Brain microvascular endothelial cell (primary cell): ENCODE results near the gene PFKL.

Experiments
- DNase-seq: peaks from one replicate; pipeline ENCODE4 v3.0.0-alpha.2; 2020
- H3K27ac ChIP-seq: fragments of 250-450 bp; sonication (Bioruptor Pico); 2 replicates; pipeline ENCODE4 v1.5.1; 2020; ENCODE audit warnings: mild to moderate bottlenecking, moderate library complexity
- H3K27me3 ChIP-seq: fragments of 250-450 bp; sonication (Bioruptor Pico); replicated peaks from 2 replicates; pipeline ENCODE4 v1.5.1; 2020; ENCODE audit warnings: mild to moderate bottlenecking
- H3K36me3 ChIP-seq: fragments of 250-450 bp; sonication (Bioruptor Pico); replicated peaks from 2 replicates; pipeline ENCODE4 v1.5.1; 2020; ENCODE audit warnings: mild to moderate bottlenecking
- H3K4me3 ChIP-seq: 2 replicates; pipeline ENCODE4 v1.5.1; 2011; ENCODE audit warnings: low read depth, mild to moderate bottlenecking, control low read depth, low read length, moderate library complexity
- in situ Hi-C: cut with HindIII; loops from 2 replicates; pipeline ENCODE4 v1.10.0; 2017; ENCODE audit warnings: low sequenced_read_pairs, low pct_ligation_motif_present
- TF ChIP-seq, protein P1 (sequence below): IDR thresholded peaks from 2 replicates; pipeline ENCODE4 v1.5.1; 2011; ENCODE audit warnings: low read depth, mild to moderate bottlenecking, moderate library complexity, low read length, control low read depth, inconsistent platforms; ENCODE audit errors: missing control alignments

PFKL gene

DNA sequence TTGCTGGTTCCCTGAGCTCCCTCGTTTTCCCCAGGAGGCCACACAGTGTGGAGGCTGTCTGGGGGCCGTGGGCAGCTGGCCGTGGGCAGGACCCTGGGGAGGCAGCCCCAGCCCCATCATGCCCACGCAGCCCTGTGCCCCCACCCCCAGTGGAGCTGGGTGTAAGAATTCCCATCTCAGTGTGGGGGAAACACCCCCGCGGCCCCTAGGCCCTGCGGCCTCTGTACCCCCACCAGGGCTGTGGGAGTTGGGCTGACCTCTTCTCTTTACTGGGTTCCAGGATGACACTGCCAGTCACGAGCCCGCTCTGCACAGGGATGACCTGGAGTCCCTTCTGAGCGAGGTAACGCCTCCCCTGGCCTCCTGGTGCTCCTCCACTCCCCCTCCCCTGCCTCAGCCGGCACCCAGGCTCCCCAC lies 3.7 kb upstream of the PFKL start:
- TF ChIP-seq, protein P1, sequence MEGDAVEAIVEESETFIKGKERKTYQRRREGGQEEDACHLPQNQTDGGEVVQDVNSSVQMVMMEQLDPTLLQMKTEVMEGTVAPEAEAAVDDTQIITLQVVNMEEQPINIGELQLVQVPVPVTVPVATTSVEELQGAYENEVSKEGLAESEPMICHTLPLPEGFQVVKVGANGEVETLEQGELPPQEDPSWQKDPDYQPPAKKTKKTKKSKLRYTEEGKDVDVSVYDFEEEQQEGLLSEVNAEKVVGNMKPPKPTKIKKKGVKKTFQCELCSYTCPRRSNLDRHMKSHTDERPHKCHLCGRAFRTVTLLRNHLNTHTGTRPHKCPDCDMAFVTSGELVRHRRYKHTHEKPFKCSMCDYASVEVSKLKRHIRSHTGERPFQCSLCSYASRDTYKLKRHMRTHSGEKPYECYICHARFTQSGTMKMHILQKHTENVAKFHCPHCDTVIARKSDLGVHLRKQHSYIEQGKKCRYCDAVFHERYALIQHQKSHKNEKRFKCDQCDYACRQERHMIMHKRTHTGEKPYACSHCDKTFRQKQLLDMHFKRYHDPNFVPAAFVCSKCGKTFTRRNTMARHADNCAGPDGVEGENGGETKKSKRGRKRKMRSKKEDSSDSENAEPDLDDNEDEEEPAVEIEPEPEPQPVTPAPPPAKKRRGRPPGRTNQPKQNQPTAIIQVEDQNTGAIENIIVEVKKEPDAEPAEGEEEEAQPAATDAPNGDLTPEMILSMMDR = no peak
- in situ Hi-C loops = no loop called here
- no peak for DNase-seq
- no peaks in the 10 kb centered on the region for H3K36me3 ChIP-seq
- H3K27ac ChIP-seq = no peak overlapping the region
- H3K27me3 ChIP-seq = no peaks in the 10 kb centered on the region
- H3K4me3 ChIP-seq = no peak overlapping the region

DNA sequence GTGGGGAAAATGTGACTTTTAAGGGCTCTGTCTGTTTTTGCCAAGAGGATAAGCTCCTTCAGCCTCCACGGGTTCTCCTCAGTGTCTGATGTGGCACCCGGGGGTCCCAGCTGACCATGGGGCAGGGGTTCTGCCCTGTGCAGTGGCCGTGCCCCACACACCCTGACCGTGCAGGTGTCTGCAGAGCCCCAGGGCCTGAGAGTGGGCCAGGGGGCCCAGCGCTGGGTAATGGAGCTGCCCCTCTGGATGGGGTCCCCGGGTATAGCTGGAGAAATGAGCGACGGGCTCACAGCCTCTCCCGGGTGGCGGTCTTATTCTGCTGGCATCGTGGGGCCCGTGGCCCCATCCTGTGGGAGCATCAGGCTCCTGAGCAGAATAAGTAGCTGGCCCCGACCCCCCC lies 2.9 kb upstream of the PFKL start:
- Histone ChIP-seq H3K4me3 (no peak overlapping the region), H3K27ac (no peak overlapping the region), H3K36me3 (no peaks in the 10 kb centered on the region), H3K27me3 (no peaks in the 10 kb centered on the region)
- in situ Hi-C loops = no loop called here
- TF ChIP-seq, protein P1 = no peak
- DNase-seq = no peak

DNA sequence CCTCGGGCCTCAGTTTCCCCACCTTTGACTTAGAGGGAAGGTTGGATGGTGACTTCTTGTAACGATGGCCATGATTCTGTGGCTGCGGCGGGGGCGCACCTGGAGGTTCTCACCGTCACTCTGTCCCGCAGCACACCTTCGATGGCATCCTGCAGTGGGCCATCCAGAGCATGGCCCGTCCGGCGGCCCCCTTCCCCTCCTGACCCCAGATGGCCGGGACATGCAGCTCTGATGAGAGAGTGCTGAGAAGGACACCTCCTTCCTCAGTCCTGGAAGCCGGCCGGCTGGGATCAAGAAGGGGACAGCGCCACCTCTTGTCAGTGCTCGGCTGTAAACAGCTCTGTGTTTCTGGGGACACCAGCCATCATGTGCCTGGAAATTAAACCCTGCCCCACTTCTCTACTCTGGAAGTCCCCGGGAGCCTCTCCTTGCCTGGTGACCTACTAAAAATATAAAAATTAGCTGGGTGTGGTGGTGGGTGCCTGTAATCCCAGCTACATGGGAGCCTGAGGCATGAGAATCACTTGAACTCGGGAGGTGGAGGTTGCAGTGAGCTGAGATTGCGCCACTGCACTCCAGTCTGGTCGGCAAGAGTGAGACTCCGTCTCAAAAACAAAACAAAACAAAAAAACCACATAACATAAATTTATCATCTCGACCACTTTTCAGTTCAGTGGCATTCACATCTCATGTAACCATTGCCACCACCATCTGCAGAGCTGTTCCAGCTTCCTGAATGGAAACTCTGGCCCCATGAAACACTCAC lies 2.1 kb upstream of the PFKL start:
- Histone ChIP-seq H3K36me3 (no peaks in the 10 kb centered on the region), H3K4me3 (no peak overlapping the region), H3K27me3 (no peaks in the 10 kb centered on the region), H3K27ac (no peak overlapping the region)
- in situ Hi-C loops = no loop called here
- TF ChIP-seq, protein P1 = peak; percentile 92
- peak; percentile 70 for DNase-seq

DNA sequence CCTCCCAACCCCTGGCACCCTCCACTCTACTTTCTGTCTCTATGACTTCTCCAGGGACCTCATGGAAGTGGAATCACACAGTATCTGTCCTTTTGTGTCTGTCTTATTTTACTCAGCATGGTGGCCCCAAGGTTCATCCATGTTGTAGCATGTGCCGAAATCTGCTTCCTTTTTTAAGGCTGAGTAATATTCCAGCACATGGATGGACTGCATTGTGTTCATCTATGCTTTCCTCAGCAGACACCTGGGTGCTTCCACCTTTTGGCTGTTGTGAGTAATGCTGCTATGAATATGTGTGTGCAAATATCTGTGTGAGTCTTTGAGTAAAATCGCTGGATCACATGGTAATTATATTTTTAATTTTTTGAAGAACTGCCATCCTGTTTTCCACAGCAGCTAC lies 1.6 kb upstream of the PFKL start:
- Histone ChIP-seq H3K36me3 (no peaks in the 10 kb centered on the region), H3K4me3 (no peak overlapping the region), H3K27ac (no peak overlapping the region), H3K27me3 (no peaks in the 10 kb centered on the region)
- no peak for DNase-seq
- TF ChIP-seq, protein P1 = peak; percentile 25
- in situ Hi-C loops = no loop called here

DNA sequence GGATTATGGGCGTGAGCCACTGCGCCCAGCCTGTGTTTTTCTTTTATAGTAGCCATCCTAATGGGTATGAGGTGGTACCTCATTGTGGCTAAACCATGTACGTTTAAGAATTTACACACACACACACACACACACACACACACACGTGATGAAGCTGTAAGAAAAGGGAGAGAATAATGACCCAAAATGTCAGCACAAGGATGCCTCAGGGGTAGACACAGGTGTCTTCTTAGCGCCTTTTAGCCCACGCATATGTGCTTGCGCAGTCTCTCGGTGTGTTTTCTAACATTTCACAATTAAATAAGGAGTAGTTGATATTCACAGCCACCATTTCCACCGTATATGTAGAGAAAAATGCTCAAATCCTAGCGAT lies 782 bp upstream of the PFKL start:
- no peaks in the 10 kb centered on the region for H3K27me3 ChIP-seq
- in situ Hi-C loops = no loop called here
- no peak for DNase-seq
- no peak overlapping the region for H3K27ac ChIP-seq
- TF ChIP-seq, protein P1 = no peak
- H3K4me3 ChIP-seq = peak overlapping the region; percentile 67
- H3K36me3 ChIP-seq = no peaks in the 10 kb centered on the region
